Transverse colon (tissue), 4 donors: ENCODE data around the gene ATG4A.

Source experiments
- CTCF ChIP-seq, 5 experiments: fragments of 200-600 bp in 3 of 5; fragments of 450-650 bp in 2 of 5; sonication (generic) in 3 of 5; IDR thresholded peaks; 1 replicate in 2 of 5; 2 replicates in 3 of 5; pipeline ENCODE4 v1.5.1; 2016 to 2017; ENCODE audit warnings: antibody characterized with exemption in 5 of 5, inconsistent platforms in 3 of 5, mild to moderate bottlenecking in 2 of 5, moderate library complexity in 1 of 5
- EP300 ChIP-seq: sonication (generic); formaldehyde crosslinking; IDR thresholded peaks from one replicate; pipeline ENCODE4 v1.6.1; 2017; ENCODE audit warnings: antibody characterized with exemption, low read depth
- POLR2AphosphoS5 ChIP-seq, 3 donors: sonication (generic); formaldehyde crosslinking; IDR thresholded peaks; one replicate each; pipeline ENCODE4 v1.6.1; 2016; ENCODE audit warnings: antibody characterized with exemption in 3 of 3

- TF ChIP-seq CTCF (IDR thresholded peaks at IDR 0.05), result no peak
- no peak for TF ChIP-seq POLR2AphosphoS5 (IDR thresholded peaks at IDR 0.05)
- TF ChIP-seq EP300, result no peak
These were observed 13.9 kb downstream of the ATG4A start for GRCh38 chrX:108105473-108105872.
